NCI-H82 treated with DMSO at 0.1 percent for 48 hours (cell line): ENCODE measurements around the gene PGA5.
A peak's percentile ranks its signal among the peaks of the same experiment; 100 is the strongest.
"Not testable (repeated sequence)": the region's sequence is repeated elsewhere in the genome, so short reads cannot be mapped to it uniquely, and the experiment has no call there.

Experiments used
- DNase-seq: peaks from one replicate; lab custom pipeline; 2025; ENCODE audit not compliant: unreplicated experiment; lab: John Stamatoyannopoulos, UW

The PGA5 gene

DNA sequence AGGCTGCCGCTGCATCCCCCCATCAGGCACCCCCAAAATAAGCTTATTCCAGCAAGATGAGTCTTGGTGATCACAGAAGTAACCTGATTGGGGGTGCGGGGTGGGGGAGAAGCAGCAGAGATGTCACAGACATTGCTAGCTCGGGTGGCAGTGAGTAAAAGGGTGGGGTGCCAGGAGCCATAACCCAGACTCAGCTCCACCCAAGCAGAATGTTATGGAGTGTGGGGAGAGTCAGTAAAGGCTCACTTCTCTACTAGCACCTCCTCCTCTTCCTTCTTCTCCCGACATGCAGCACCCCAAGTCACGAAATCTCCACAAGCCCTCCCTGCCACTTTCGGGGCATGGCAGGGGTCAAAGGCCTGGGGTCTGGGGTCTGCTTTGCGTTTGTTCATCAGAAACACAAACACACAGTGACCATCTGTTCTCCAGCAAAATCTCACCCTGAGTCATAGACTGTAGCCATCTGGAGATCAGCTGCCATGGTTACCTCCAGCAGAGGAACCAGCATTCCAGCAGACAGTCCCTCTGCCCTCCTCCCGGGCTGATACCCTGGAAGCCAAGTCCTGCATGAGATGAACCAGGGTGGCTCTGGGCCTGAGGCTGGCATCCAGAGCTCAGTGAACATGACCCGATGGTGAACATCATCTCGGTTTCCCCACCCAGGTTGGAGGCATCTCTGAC is 14.4 kb upstream of the PGA5 start:
- DNase-seq: not testable (repeated sequence)

- not testable (repeated sequence) for DNase-seq
Measured at GRCh38 chr11:61229458-61229857, 11.5 kb upstream of the PGA5 start.

- DNase-seq: not testable (repeated sequence)
Measured at GRCh38 chr11:61231033-61231432, 9.9 kb upstream of the PGA5 start.

- DNase-seq: not testable (repeated sequence)
Measured at GRCh38 chr11:61231585-61231984, 9.4 kb upstream of the PGA5 start.

GRCh38 chr11:61232548-61233145 is 8.3 kb upstream of the PGA5 start:
- DNase-seq: not testable (repeated sequence)

DNA sequence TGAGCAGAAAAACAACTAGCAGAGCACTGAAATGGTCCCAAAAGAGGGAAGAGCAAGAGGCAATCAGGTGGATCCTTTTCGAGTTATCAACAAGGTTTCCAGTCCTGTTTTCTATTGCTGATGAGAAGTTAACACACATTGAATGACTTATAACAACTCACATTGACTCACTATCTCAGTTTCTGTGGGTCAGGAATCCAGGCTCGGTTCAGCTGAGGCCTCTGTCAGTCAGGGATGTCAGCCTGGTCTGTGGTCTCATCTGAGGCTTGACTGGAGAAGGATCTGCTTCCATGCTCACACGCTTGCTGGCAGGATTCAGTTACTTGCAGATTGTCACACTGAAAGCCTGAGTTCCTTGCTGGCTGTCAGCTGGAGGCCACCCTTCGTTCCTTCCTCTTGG is 3.8 kb upstream of the PGA5 start:
- DNase-seq: not testable (repeated sequence)

- not testable (repeated sequence) for DNase-seq
Measured at GRCh38 chr11:61240288-61240687, 687 bp upstream of the PGA5 start.

- not testable (repeated sequence) for DNase-seq
Measured at GRCh38 chr11:61241526-61241925, 551 bp downstream of the PGA5 start.

DNA sequence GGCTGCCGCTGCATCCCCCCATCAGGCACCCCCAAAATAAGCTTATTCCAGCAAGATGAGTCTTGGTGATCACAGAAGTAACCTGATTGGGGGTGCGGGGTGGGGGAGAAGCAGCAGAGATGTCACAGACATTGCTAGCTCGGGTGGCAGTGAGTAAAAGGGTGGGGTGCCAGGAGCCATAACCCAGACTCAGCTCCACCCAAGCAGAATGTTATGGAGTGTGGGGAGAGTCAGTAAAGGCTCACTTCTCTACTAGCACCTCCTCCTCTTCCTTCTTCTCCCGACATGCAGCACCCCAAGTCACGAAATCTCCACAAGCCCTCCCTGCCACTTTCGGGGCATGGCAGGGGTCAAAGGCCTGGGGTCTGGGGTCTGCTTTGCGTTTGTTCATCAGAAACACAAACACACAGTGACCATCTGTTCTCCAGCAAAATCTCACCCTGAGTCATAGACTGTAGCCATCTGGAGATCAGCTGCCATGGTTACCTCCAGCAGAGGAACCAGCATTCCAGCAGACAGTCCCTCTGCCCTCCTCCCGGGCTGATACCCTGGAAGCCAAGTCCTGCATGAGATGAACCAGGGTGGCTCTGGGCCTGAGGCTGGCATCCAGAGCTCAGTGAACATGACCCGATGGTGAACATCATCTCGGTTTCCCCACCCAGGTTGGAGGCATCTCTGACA is 4.4 kb downstream of the PGA5 start:
- DNase-seq: not testable (repeated sequence)

GRCh38 chr11:61248071-61248470 is 7.1 kb downstream of the PGA5 start:
- not testable (repeated sequence) for DNase-seq

- not testable (repeated sequence) for DNase-seq
Measured at GRCh38 chr11:61249201-61249600, 8.2 kb downstream of the PGA5 start.

GRCh38 chr11:61250796-61251765 is 10.1 kb downstream of the PGA5 start:
- peak; percentile 1 for DNase-seq

DNA sequence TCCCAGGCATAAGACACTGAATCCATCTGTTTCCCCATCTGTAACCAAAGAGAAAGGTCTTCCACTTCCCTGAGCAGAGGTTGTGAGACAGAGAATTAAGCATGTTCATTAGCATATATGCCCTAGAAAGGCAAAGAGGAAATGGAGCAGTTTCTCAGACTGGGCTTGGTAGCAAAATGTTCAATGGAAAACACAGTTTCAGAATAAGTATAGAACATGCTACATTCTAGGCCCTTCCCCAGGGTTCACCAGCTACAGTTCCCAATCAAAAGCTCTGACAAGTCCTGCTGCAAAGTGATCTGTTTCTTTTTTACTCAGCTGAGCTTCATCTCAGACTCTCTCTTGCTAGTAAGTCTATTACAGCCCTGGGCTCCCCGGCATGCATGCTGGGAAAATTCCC is 11.4 kb downstream of the PGA5 start:
- DNase-seq: not testable (repeated sequence)

GRCh38 chr11:61254403-61255025 is 13.5 kb downstream of the PGA5 start:
- peak; percentile 43 for DNase-seq

- DNase-seq: no peak
Measured at GRCh38 chr11:61256710-61257482, 15.9 kb downstream of the PGA5 start.

DNA sequence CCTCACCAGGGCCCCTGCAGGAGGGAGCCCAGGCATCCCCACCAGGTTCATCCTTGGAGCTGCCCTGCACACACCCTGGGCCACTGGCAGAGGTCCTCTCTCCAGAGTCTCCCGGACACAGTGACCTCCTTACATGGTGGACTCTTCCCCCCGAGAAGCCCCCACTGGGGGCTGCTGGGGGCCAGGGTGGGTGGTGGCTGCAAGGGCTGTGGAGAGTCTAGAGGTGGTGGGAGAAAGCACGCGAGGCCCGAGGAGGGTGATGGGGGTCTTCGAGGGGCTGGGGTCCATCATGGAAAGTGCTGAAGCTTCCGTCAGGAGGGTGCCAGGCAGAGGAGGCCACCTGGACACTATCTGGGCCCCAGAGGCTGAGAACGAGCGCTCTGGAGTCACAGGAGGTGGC is 17.6 kb downstream of the PGA5 start:
- no peak for DNase-seq

DNA sequence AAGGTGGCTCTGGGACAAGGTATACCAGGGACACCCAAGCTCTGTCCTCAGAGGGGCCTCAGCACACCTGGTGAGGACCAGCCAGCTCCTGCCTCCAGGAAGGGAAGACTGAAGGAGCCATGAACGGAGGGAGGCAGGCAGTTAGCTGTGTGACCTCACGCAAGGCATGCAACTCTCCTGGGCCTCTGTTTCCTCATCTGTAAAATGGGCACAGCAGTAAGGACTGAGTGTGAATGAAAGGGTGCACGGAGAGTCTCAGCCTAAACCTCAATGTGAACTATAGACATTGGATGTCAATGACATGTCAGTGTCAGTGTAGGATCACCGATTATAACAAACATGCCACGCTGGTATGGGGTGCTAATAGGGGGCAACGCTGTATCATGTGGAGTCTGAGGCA is 18.4 kb downstream of the PGA5 start:
- no peak for DNase-seq

DNA sequence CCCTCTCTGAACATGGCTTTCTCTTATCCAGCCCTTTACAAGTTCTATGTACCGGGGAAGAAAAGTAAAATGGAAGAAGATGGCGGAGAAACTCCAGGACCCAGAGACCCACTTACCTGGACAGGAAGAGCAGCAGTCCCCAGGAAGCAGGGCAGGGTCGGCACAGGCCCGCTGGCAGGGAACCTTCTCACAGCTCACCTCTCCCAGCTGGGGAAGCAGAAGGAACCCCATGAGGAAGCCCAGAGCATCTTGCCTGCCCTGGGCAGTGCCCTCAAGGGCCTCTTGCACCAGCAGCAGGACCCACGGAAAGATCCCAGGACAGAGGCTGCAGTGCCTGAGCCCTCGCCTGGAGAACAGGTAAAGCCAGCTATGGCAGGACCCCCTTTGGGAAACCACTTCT is 23.4 kb downstream of the PGA5 start:
- no peak for DNase-seq

GRCh38 chr11:61264795-61265194 is 23.8 kb downstream of the PGA5 start:
- DNase-seq: no peak

- DNase-seq: no peak
Measured at GRCh38 chr11:61265357-61265756, 24.4 kb downstream of the PGA5 start.
